Tibial nerve (tissue), 4 donors: ENCODE data around the gene MYCBPAP. TPM values are rescaled to one million over a fixed set of nuclear protein-coding genes. Genes with fewer than 3 reads are reported as not detected.

Experiments used
- DNase-seq, 2 donors: peaks; one replicate each; pipeline ENCODE4 v3.0.0-alpha.2; 2019; ENCODE audit warnings: low spot score in 2 of 2
- H3K27ac ChIP-seq, 4 donors: fragments of 200-600 bp; sonication (generic) in 3 of 4; one replicate each; pipeline ENCODE4 v1.5.1; 2017 to 2019; ENCODE audit warnings: mild to moderate bottlenecking in 1 of 4
- H3K27me3 ChIP-seq, 2 donors: fragments of 200-600 bp; sonication (generic) in 1 of 2; one replicate each; pipeline versions ENCODE4 v1.5.1 to v1.6.0; 2017 to 2019
- H3K36me3 ChIP-seq, 3 donors: fragments of 200-600 bp; sonication (generic); one replicate each; pipeline ENCODE4 v1.5.1; 2018 to 2019
- H3K4me1 ChIP-seq, 4 donors: fragments of 200-600 bp; sonication (generic) in 3 of 4; one replicate each; pipeline ENCODE4 v1.5.1; 2017 to 2019
- H3K4me3 ChIP-seq, 4 donors: fragments of 200-600 bp; sonication (generic) in 3 of 4; one replicate each; pipeline ENCODE4 v1.5.1; 2017 to 2019; ENCODE audit warnings: mild to moderate bottlenecking in 1 of 4, moderate library complexity in 1 of 4
- H3K9me3 ChIP-seq, 4 donors: fragments of 200-600 bp; sonication (generic) in 3 of 4; one replicate each; pipeline ENCODE4 v1.5.1; 2017 to 2019
- CTCF ChIP-seq, 5 experiments: fragments of 200-600 bp in 3 of 5; fragments of 450-650 bp in 2 of 5; sonication (generic) in 3 of 5; IDR thresholded peaks; one replicate each; pipeline ENCODE4 v1.5.1; 2016 to 2019; ENCODE audit warnings: antibody characterized with exemption in 5 of 5, mild to moderate bottlenecking in 3 of 5, moderate library complexity in 2 of 5
- EP300 ChIP-seq, 2 donors: sonication (generic); formaldehyde crosslinking; IDR thresholded peaks; one replicate each; pipeline ENCODE4 v1.6.1; 2017; ENCODE audit warnings: antibody characterized with exemption in 2 of 2, mild to moderate bottlenecking in 1 of 2
- POLR2A ChIP-seq, 2 donors: fragments of 450-650 bp; IDR thresholded peaks; one replicate each; pipeline ENCODE4 v1.6.1; 2017; ENCODE audit warnings: antibody characterized with exemption in 2 of 2, mild to moderate bottlenecking in 2 of 2, moderate library complexity in 2 of 2
- WGBS, 2 donors: methylation state at CpG; one replicate each; pipeline ENCODE4 v1.1.5; 2018; 5-methylcytosine and 5-hydroxymethylcytosine counted together
- total RNA-seq, 4 donors: library from RNA; depleted of rRNA; stranded (reverse); fragments of >200 nt; gene quantifications; one replicate each; pipeline ENCODE4 v1.1.0, GENCODE V29; 2016

Gene MYCBPAP
- total RNA-seq, 4 donors from 2014 or later: 1.2 to 6.8 (median 4.0) TPM

- 89 to 91% methylated on average over 18 of the region's 18 CpGs for WGBS, 2 donors
- TF ChIP-seq POLR2A (IDR thresholded peaks at IDR 0.05) (no peak), CTCF (IDR thresholded peaks at IDR 0.05) (no peak), EP300 (IDR thresholded peaks at IDR 0.05) (no peak)
- no peak overlapping the region for H3K4me3 ChIP-seq
- no peaks in the 10 kb centered on the region for H3K27me3 ChIP-seq
- peaks cover 0 to 53% (median 0%) of the 10 kb centered on the region in 3 donors for H3K36me3 ChIP-seq
- no peak overlapping the region for H3K27ac ChIP-seq
- no peaks in the 10 kb centered on the region for H3K9me3 ChIP-seq
- DNase-seq: no peak
- peaks cover 0 to 20% (median 10%) of the 10 kb centered on the region in 4 donors for H3K4me1 ChIP-seq
These were observed 40.6 kb downstream of the MYCBPAP start for GRCh38 chr17:50548831-50549230.

- TF ChIP-seq POLR2A (IDR thresholded peaks at IDR 0.05): no peak
- TF ChIP-seq EP300 (IDR thresholded peaks at IDR 0.05): no peak
- TF ChIP-seq CTCF (IDR thresholded peaks at IDR 0.05): no peak
- H3K27me3 ChIP-seq: no peaks in the 10 kb centered on the region
- H3K9me3 ChIP-seq: no peaks in the 10 kb centered on the region
- H3K27ac ChIP-seq: no peak overlapping the region
- DNase-seq: no peak
- H3K36me3 ChIP-seq: peaks cover 0 to 58% (median 0%) of the 10 kb centered on the region in 3 donors
- 75 to 78% methylated on average over 17 to 19 of the region's 19 CpGs for WGBS, 2 donors
- H3K4me1 ChIP-seq: peaks cover 0 to 20% (median 10%) of the 10 kb centered on the region in 4 donors
- H3K4me3 ChIP-seq: no peak overlapping the region
These were observed 41.2 kb downstream of the MYCBPAP start for GRCh38 chr17:50549256-50549941.

GRCh38 chr17:50549969-50550368 is 41.7 kb downstream of the MYCBPAP start:
- Histone ChIP-seq H3K4me1 (peaks cover 0 to 20% (median 10%) of the 10 kb centered on the region in 4 donors), H3K36me3 (peaks cover 0 to 64% (median 0%) of the 10 kb centered on the region in 3 donors), H3K4me3 (no peak overlapping the region), H3K27ac (no peak overlapping the region), H3K27me3 (no peaks in the 10 kb centered on the region), H3K9me3 (no peaks in the 10 kb centered on the region)
- TF ChIP-seq POLR2A (IDR thresholded peaks at IDR 0.05): no peak
- no peak for TF ChIP-seq CTCF (IDR thresholded peaks at IDR 0.05)
- no peak for TF ChIP-seq EP300 (IDR thresholded peaks at IDR 0.05)
- WGBS, 2 donors: 87 to 94% methylated on average over 11 of the region's 11 CpGs
- DNase-seq: no peak

- DNase-seq: peak; percentile 57 to 68
- no peaks in the 10 kb centered on the region for H3K27me3 ChIP-seq
- peaks cover 0 to 73% (median 0%) of the 10 kb centered on the region in 3 donors for H3K36me3 ChIP-seq
- TF ChIP-seq POLR2A (IDR thresholded peaks at IDR 0.05) (no peak), EP300 (IDR thresholded peaks at IDR 0.05) (peak in 1 of 2 donors; percentile 12), CTCF (IDR thresholded peaks at IDR 0.05) (peak; percentile 55 to 88 (median 76))
- no peak overlapping the region for H3K4me3 ChIP-seq
- H3K4me1 ChIP-seq: peaks cover 0 to 20% (median 10%) of the 10 kb centered on the region in 4 donors
- H3K27ac ChIP-seq: peak overlapping the region in 1 of 4 donors; percentile 45
- WGBS, 2 donors: 57 to 80% methylated on average over 13 to 28 of the region's 32 CpGs
- no peaks in the 10 kb centered on the region for H3K9me3 ChIP-seq
These were observed 42.6 kb downstream of the MYCBPAP start for GRCh38 chr17:50550661-50551432.

- DNase-seq: no peak
- H3K27me3 ChIP-seq: no peaks in the 10 kb centered on the region
- H3K4me3 ChIP-seq: no peak overlapping the region
- 90 to 95% methylated on average over 8 of the region's 8 CpGs for WGBS, 2 donors
- H3K27ac ChIP-seq: no peak overlapping the region
- peaks cover 0 to 78% (median 0%) of the 10 kb centered on the region in 3 donors for H3K36me3 ChIP-seq
- TF ChIP-seq CTCF (IDR thresholded peaks at IDR 0.05) (no peak), POLR2A (IDR thresholded peaks at IDR 0.05) (no peak)
- no peaks in the 10 kb centered on the region for H3K9me3 ChIP-seq
- H3K4me1 ChIP-seq: peaks cover 0 to 18% (median 10%) of the 10 kb centered on the region in 4 donors
These were observed 43.2 kb downstream of the MYCBPAP start for GRCh38 chr17:50551433-50551815.
